Measurements from ENCODE around the gene GALNT17. TPM values are rescaled to one million over a fixed set of nuclear protein-coding genes. Genes with fewer than 3 reads are reported as not detected.
A peak's percentile ranks its signal among the peaks of the same experiment; 100 is the strongest.

The GALNT17 gene
- total and polyA plus RNA-seq, 2 experiments from 2014 or later: 2.3 to 4.6 TPM

GRCh38 chr7:71129126-71129525 lies 2.8 kb upstream of the GALNT17 start:
- DNase-seq (ENCODE audit: low read depth in 1 of 2, low spot score in 1 of 2): no peak
- no peaks in the 10 kb centered on the region for H3K4me1 ChIP-seq (ENCODE audit: low read depth)
- TF ChIP-seq CTCF (IDR thresholded peaks at IDR 0.05; ENCODE audit: low read depth, low read length): no peak
- no peaks in the 10 kb centered on the region for H3K9me3 ChIP-seq (ENCODE audit: low read depth)
- H3K27ac ChIP-seq: no peak overlapping the region
- no peaks in the 10 kb centered on the region for H3K36me3 ChIP-seq
- H3K27me3 ChIP-seq: peaks cover 41% of the 10 kb centered on the region
- H3K4me3 ChIP-seq: no peak overlapping the region

- H3K36me3 ChIP-seq: no peaks in the 10 kb centered on the region
- H3K4me3 ChIP-seq: no peak overlapping the region
- peaks cover 49% of the 10 kb centered on the region for H3K27me3 ChIP-seq
- peak in 1 of 2 donors; percentile 43 for DNase-seq (ENCODE audit: low read depth in 1 of 2, low spot score in 1 of 2)
- no peak for TF ChIP-seq CTCF (IDR thresholded peaks at IDR 0.05; ENCODE audit: low read depth, low read length)
- no peaks in the 10 kb centered on the region for H3K9me3 ChIP-seq (ENCODE audit: low read depth)
- H3K4me1 ChIP-seq (ENCODE audit: low read depth): no peaks in the 10 kb centered on the region
- H3K27ac ChIP-seq: no peak overlapping the region
Measured at GRCh38 chr7:71130031-71130679, 1.8 kb upstream of the GALNT17 start.

GRCh38 chr7:71131256-71132126 lies 453 bp upstream of the GALNT17 start:
- H3K4me3 ChIP-seq: peak overlapping the region; percentile 75
- no peaks in the 10 kb centered on the region for H3K36me3 ChIP-seq
- H3K27me3 ChIP-seq: peaks cover 62% of the 10 kb centered on the region
- TF ChIP-seq CTCF (IDR thresholded peaks at IDR 0.05; ENCODE audit: low read depth, low read length): no peak
- H3K4me1 ChIP-seq (ENCODE audit: low read depth): no peaks in the 10 kb centered on the region
- no peaks in the 10 kb centered on the region for H3K9me3 ChIP-seq (ENCODE audit: low read depth)
- no peak overlapping the region for H3K27ac ChIP-seq
- DNase-seq (ENCODE audit: low read depth in 1 of 2, low spot score in 1 of 2): peak; percentile 11 to 81

GRCh38 chr7:71132377-71133231 lies 660 bp downstream of the GALNT17 start:
- DNase-seq (ENCODE audit: low read depth in 1 of 2, low spot score in 1 of 2): peak; percentile 3 to 45

More at GRCh38 chr7:71132377-71133231, 660 bp downstream of the GALNT17 start:
- TF ChIP-seq CTCF (IDR thresholded peaks at IDR 0.05; ENCODE audit: low read depth, low read length): no peak
- peaks cover 62% of the 10 kb centered on the region for H3K27me3 ChIP-seq
- H3K4me3 ChIP-seq: peak overlapping the region; percentile 75
- no peaks in the 10 kb centered on the region for H3K36me3 ChIP-seq
- no peak overlapping the region for H3K27ac ChIP-seq
- no peaks in the 10 kb centered on the region for H3K4me1 ChIP-seq (ENCODE audit: low read depth)
- no peaks in the 10 kb centered on the region for H3K9me3 ChIP-seq (ENCODE audit: low read depth)
